Caco-2 (cell line): ENCODE data around the gene TSPAN18. TPM values are rescaled to one million over a fixed set of nuclear protein-coding genes. Genes with fewer than 3 reads are reported as not detected.

Source experiments
- BruUV-seq: library from RNA; stranded (reverse); fragments of 400-500 nt; replicated peaks from 2 replicates; lab custom pipeline; 2021; lab: Mats Ljungman, UMichigan
- CTCF ChIA-PET: fragments of 300-600 bp; sonication (Branson Sonifier 250); formaldehyde crosslinking; loops from one replicate; lab custom pipeline; 2022; ENCODE audit warnings: antibody characterized with exemption; lab: Charles Lee
- POLR2A ChIA-PET: fragments of 300-600 bp; sonication (Branson Sonifier 250); formaldehyde crosslinking; loops from one replicate; lab custom pipeline; 2022; ENCODE audit warnings: antibody characterized with exemption; lab: Charles Lee
- DNase-seq, 2 experiments: peaks; one replicate each; pipeline versions ENCODE4 v3.0.0 to v3.0.0-alpha.2; 2020 to 2022
- H3K27me3 ChIP-seq: replicated peaks from 2 replicates; pipeline ENCODE4 v1.6.0; 2011; ENCODE audit warnings: low read length; ENCODE audit not compliant: control insufficient read depth, insufficient read depth
- H3K36me3 ChIP-seq: 2 replicates; pipeline ENCODE4 v1.5.1; 2011; ENCODE audit warnings: low read length; ENCODE audit not compliant: control insufficient read depth, insufficient read depth
- H3K4me1 ChIP-seq: fragments of 250-450 bp; sonication (Bioruptor Pico); 2 replicates; pipeline ENCODE4 v1.5.1; 2020; ENCODE audit warnings: mild to moderate bottlenecking
- H3K4me3 ChIP-seq: 2 replicates; pipeline ENCODE4 v1.5.1; 2011; ENCODE audit warnings: low read depth, mild to moderate bottlenecking, control low read depth, low read length
- H3K9me3 ChIP-seq: fragments of 250-450 bp; sonication (Bioruptor Pico); 2 replicates; pipeline ENCODE4 v1.5.1; 2020; ENCODE audit warnings: mild to moderate bottlenecking, moderate library complexity
- H3K27ac Mint-ChIP-seq: one replicate; pipeline ENCODE4 v1.8.0; 2022; ENCODE audit warnings: mixed read lengths; ENCODE audit not compliant: unreplicated experiment
- H3K27me3 Mint-ChIP-seq: one replicate; pipeline ENCODE4 v1.8.0; 2022; ENCODE audit warnings: mixed read lengths; ENCODE audit not compliant: insufficient read depth, unreplicated experiment
- H3K36me3 Mint-ChIP-seq: one replicate; pipeline ENCODE4 v1.8.0; 2022; ENCODE audit warnings: mild to moderate bottlenecking, mixed read lengths; ENCODE audit not compliant: insufficient read depth, unreplicated experiment
- H3K4me1 Mint-ChIP-seq: one replicate; pipeline ENCODE4 v1.8.0; 2022; ENCODE audit warnings: low read depth, mixed read lengths; ENCODE audit not compliant: unreplicated experiment
- H3K4me3 Mint-ChIP-seq: one replicate; pipeline ENCODE4 v1.8.0; 2022; ENCODE audit warnings: mild to moderate bottlenecking, moderate library complexity, mixed read lengths; ENCODE audit not compliant: unreplicated experiment
- H3K9me3 Mint-ChIP-seq: one replicate; pipeline ENCODE4 v1.8.0; 2022; ENCODE audit warnings: mixed read lengths; ENCODE audit not compliant: unreplicated experiment
- intact Hi-C: fragments of 100-400 bp; cut with micrococcal nuclease; formaldehyde crosslinking; loops from one replicate; pipeline ENCODE4 v1.10.0; 2022; ENCODE audit not compliant: unreplicated experiment
- total RNA-seq: library from RNA; stranded (reverse); gene quantifications from 2 replicates; pipeline ENCODE4 v1.2.3, GENCODE V29; 2022
- TF ChIP-seq, protein P1 (sequence below), 2 experiments: fragments of 200-600 bp in 1 of 2; IDR thresholded peaks; 1 replicate in 1 of 2; 2 replicates in 1 of 2; pipeline versions ENCODE4 v1.5.1 to v1.8.0; 2011 to 2022; ENCODE audit warnings: antibody characterized with exemption in 1 of 2, control low read depth in 1 of 2, inconsistent platforms in 1 of 2, low read depth in 1 of 2, low read length in 1 of 2, mild to moderate bottlenecking in 1 of 2, moderate library complexity in 1 of 2; ENCODE audit not compliant: insufficient read depth in 1 of 2, severe bottlenecking in 1 of 2, unreplicated experiment in 1 of 2

TSPAN18 gene
- total RNA-seq, 1 experiment from 2014 or later, result 7.4 TPM

DNA sequence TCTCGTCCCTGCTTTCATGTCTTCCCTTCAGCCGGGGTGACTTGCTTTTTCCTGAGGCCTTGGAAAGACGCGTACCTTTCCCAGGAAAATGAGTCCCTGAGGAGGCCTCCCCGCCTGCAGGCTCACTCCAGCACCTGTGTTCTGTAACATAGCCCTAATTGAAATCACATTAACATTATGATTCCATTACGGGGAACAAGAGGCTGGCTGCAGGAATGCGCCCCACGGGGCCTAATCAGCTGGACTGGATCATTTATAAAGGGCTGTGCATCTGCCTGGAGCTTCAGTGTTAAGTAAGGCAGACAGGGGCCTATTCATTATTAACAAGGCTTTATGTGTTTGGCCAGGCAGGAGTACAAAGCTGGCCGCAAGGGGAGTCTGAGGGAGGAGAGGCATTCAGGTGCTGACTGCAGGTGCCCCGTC lies 41.9 kb upstream of the TSPAN18 start:
- no TSS peak for BruUV-seq
- no peak overlapping the region for H3K4me3 Mint-ChIP-seq
- H3K9me3 ChIP-seq, result no peaks in the 10 kb centered on the region; the same call in 1 of the 2 replicates
- no peaks in the 10 kb centered on the region for H3K36me3 Mint-ChIP-seq
- TF ChIP-seq, protein P1, sequence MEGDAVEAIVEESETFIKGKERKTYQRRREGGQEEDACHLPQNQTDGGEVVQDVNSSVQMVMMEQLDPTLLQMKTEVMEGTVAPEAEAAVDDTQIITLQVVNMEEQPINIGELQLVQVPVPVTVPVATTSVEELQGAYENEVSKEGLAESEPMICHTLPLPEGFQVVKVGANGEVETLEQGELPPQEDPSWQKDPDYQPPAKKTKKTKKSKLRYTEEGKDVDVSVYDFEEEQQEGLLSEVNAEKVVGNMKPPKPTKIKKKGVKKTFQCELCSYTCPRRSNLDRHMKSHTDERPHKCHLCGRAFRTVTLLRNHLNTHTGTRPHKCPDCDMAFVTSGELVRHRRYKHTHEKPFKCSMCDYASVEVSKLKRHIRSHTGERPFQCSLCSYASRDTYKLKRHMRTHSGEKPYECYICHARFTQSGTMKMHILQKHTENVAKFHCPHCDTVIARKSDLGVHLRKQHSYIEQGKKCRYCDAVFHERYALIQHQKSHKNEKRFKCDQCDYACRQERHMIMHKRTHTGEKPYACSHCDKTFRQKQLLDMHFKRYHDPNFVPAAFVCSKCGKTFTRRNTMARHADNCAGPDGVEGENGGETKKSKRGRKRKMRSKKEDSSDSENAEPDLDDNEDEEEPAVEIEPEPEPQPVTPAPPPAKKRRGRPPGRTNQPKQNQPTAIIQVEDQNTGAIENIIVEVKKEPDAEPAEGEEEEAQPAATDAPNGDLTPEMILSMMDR (IDR thresholded peaks at IDR 0.05; ENCODE audit: insufficient read depth in 1 of 2, low read depth in 1 of 2, low read length in 1 of 2, severe bottlenecking in 1 of 2, unreplicated experiment in 1 of 2), result no peak
- H3K36me3 ChIP-seq, result no peaks in the 10 kb centered on the region
- H3K27me3 Mint-ChIP-seq, result peaks cover 10% of the 10 kb centered on the region
- no peaks in the 10 kb centered on the region; the same call in 1 of the 2 replicates for H3K27me3 ChIP-seq
- no peaks in the 10 kb centered on the region for H3K4me1 ChIP-seq
- H3K9me3 Mint-ChIP-seq, result no peaks in the 10 kb centered on the region
- no peaks in the 10 kb centered on the region for H3K4me1 Mint-ChIP-seq
- ChIA-PET CTCF (no interaction called here), POLR2A (no interaction called here)
- H3K27ac Mint-ChIP-seq, result no peak overlapping the region
- intact Hi-C loops, result no loop called here
- no peak overlapping the region for H3K4me3 ChIP-seq
- no peak for DNase-seq

DNA sequence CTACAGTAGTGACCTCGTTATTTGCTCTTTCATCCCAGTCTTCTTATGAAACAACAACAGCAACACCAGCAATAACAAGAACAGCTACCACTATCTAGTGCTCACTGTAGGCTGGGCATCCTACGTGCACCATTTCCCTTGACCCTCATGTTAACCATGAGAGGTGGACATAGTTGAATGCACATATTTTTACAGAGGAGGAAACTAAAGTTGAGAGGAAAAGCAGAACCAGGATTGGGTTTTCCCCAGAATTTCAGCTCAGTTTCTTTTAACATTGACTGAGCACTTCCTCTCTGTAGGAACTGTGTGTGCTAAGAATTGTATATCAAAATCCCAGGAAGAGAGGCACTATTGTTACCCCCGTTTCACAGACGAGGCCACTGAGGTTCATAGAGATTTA lies 39.4 kb upstream of the TSPAN18 start:
- no peaks in the 10 kb centered on the region; the same call in 1 of the 2 replicates for H3K27me3 ChIP-seq
- Mint-ChIP-seq H3K4me1 (no peaks in the 10 kb centered on the region), H3K36me3 (no peaks in the 10 kb centered on the region), H3K27me3 (peaks cover 7% of the 10 kb centered on the region), H3K27ac (no peak overlapping the region), H3K9me3 (no peaks in the 10 kb centered on the region), H3K4me3 (no peak overlapping the region)
- ChIA-PET POLR2A (no interaction called here), CTCF (no interaction called here)
- no peaks in the 10 kb centered on the region for H3K36me3 ChIP-seq
- no peak overlapping the region for H3K4me3 ChIP-seq
- BruUV-seq, result no TSS peak
- no peak for DNase-seq
- TF ChIP-seq, protein P1 (IDR thresholded peaks at IDR 0.05; ENCODE audit: insufficient read depth in 1 of 2, low read depth in 1 of 2, low read length in 1 of 2, severe bottlenecking in 1 of 2, unreplicated experiment in 1 of 2), result no peak
- no peaks in the 10 kb centered on the region for H3K4me1 ChIP-seq
- intact Hi-C loops, result no loop called here
- H3K9me3 ChIP-seq, result no peaks in the 10 kb centered on the region; the same call in 1 of the 2 replicates

DNA sequence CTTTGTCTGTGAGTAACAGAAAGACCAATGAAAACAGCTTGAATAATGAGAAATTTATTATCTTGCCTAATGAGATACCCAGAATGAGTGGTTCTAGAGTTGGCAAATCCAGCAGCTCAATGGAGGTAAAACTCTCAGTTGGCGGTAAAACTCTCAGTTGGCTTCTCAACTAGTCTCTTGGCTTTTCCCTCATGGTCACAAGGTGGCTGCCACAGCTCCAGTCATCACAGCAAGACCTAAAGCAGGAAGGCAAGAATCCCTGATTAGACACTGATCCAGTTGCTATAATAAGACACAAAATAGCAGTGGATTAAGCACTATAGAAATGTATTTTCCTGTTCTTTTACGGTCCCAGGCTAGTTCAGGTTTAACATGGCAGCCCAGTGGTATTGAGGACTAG lies 37.5 kb upstream of the TSPAN18 start:
- H3K27me3 Mint-ChIP-seq, result peaks cover 4% of the 10 kb centered on the region
- ChIA-PET POLR2A (no interaction called here), CTCF (interaction anchor here (0.6 kb wide), 1 partner anchor 321 kb away, joined by 3 read pairs; no protein-coding TSS in a partner anchor)
- DNase-seq, result no peak
- no peak overlapping the region for H3K4me3 ChIP-seq
- no peaks in the 10 kb centered on the region; the same call in 1 of the 2 replicates for H3K9me3 ChIP-seq
- intact Hi-C loops, result no loop called here
- no peaks in the 10 kb centered on the region for H3K4me1 ChIP-seq
- H3K36me3 ChIP-seq, result no peaks in the 10 kb centered on the region
- no TSS peak for BruUV-seq
- H3K27me3 ChIP-seq, result no peaks in the 10 kb centered on the region; the same call in 1 of the 2 replicates
- TF ChIP-seq, protein P1 (IDR thresholded peaks at IDR 0.05; ENCODE audit: insufficient read depth in 1 of 2, low read depth in 1 of 2, low read length in 1 of 2, severe bottlenecking in 1 of 2, unreplicated experiment in 1 of 2), result no peak
- H3K4me3 Mint-ChIP-seq, result no peak overlapping the region
- no peak overlapping the region for H3K27ac Mint-ChIP-seq
- H3K36me3 Mint-ChIP-seq, result no peaks in the 10 kb centered on the region
- H3K9me3 Mint-ChIP-seq, result no peaks in the 10 kb centered on the region
- H3K4me1 Mint-ChIP-seq, result no peaks in the 10 kb centered on the region
